Measurements from ENCODE around the gene EDDM13.
A peak's percentile ranks its signal among the peaks of the same experiment; 100 is the strongest.

GRCh38 chr19:56333506-56333905 lies 61.0 kb downstream of the EDDM13 start:
- TF ChIP-seq CTCF (IDR thresholded peaks at IDR 0.05) = peak; percentile 28 to 44 (median 42)
- no peak for TF ChIP-seq POLR2A (IDR thresholded peaks at IDR 0.05)

Measured in testis (tissue), 2 donors.